ENCODE results near the gene FNDC3B. TPM values are rescaled to one million over a fixed set of nuclear protein-coding genes. Genes with fewer than 3 reads are reported as not detected.
"Not testable (repeated sequence)": the region's sequence is repeated elsewhere in the genome, so short reads cannot be mapped to it uniquely, and the experiment has no call there.

Gene FNDC3B
- total RNA-seq, 2 experiments from 2014 or later: 11.5 to 12.3 TPM

- ATAC-seq: no peak
- peaks cover 7% of the 10 kb centered on the region for H3K4me1 Mint-ChIP-seq (ENCODE audit: low read depth)
- no peaks in the 10 kb centered on the region for H3K27me3 Mint-ChIP-seq (ENCODE audit: low read depth)
- H3K36me3 Mint-ChIP-seq (ENCODE audit: low read depth): peaks cover 3% of the 10 kb centered on the region
- ChIA-PET CTCF (interaction anchor here (0.8 to 3.1 kb wide), 2 partner anchors 14 to 23 kb away, joined by 3 to 13 read pairs; no protein-coding TSS in a partner anchor), POLR2A (interaction anchor here (0.8 kb wide), 1 partner anchor 95 kb away, joined by 3 read pairs; no protein-coding TSS in a partner anchor)
- DNase-seq: no peak
- H3K4me3 Mint-ChIP-seq: no peak overlapping the region
- H3K27ac Mint-ChIP-seq: no peak overlapping the region
- H3K9me3 Mint-ChIP-seq (ENCODE audit: insufficient read depth): no peaks in the 10 kb centered on the region
These were observed 315.6 kb downstream of the FNDC3B start for GRCh38 chr3:172354931-172355499.

- H3K27ac Mint-ChIP-seq: no peak overlapping the region
- ChIA-PET CTCF (interaction anchor here (3.1 kb wide), 1 partner anchor 15 kb away, joined by 13 read pairs; no protein-coding TSS in a partner anchor), POLR2A (no interaction called here)
- DNase-seq (no peak), ATAC-seq (no peak)
- peaks cover 5% of the 10 kb centered on the region for H3K36me3 Mint-ChIP-seq (ENCODE audit: low read depth)
- no peaks in the 10 kb centered on the region for H3K9me3 Mint-ChIP-seq (ENCODE audit: insufficient read depth)
- H3K27me3 Mint-ChIP-seq (ENCODE audit: low read depth): no peaks in the 10 kb centered on the region
- no peak overlapping the region for H3K4me3 Mint-ChIP-seq
- peaks cover 5% of the 10 kb centered on the region for H3K4me1 Mint-ChIP-seq (ENCODE audit: low read depth)
These were observed 316.5 kb downstream of the FNDC3B start for GRCh38 chr3:172355836-172356235.

GRCh38 chr3:172356427-172356826 is 317.0 kb downstream of the FNDC3B start:
- no peaks in the 10 kb centered on the region for H3K4me1 Mint-ChIP-seq (ENCODE audit: low read depth)
- no peak overlapping the region for H3K4me3 Mint-ChIP-seq
- DNase-seq (no peak), ATAC-seq (no peak)
- CTCF ChIA-PET: no interaction called here
- H3K27me3 Mint-ChIP-seq (ENCODE audit: low read depth): no peaks in the 10 kb centered on the region
- H3K27ac Mint-ChIP-seq: no peak overlapping the region
- POLR2A ChIA-PET: no interaction called here
- H3K9me3 Mint-ChIP-seq (ENCODE audit: insufficient read depth): no peaks in the 10 kb centered on the region
- H3K36me3 Mint-ChIP-seq (ENCODE audit: low read depth): peaks cover 5% of the 10 kb centered on the region

DNA sequence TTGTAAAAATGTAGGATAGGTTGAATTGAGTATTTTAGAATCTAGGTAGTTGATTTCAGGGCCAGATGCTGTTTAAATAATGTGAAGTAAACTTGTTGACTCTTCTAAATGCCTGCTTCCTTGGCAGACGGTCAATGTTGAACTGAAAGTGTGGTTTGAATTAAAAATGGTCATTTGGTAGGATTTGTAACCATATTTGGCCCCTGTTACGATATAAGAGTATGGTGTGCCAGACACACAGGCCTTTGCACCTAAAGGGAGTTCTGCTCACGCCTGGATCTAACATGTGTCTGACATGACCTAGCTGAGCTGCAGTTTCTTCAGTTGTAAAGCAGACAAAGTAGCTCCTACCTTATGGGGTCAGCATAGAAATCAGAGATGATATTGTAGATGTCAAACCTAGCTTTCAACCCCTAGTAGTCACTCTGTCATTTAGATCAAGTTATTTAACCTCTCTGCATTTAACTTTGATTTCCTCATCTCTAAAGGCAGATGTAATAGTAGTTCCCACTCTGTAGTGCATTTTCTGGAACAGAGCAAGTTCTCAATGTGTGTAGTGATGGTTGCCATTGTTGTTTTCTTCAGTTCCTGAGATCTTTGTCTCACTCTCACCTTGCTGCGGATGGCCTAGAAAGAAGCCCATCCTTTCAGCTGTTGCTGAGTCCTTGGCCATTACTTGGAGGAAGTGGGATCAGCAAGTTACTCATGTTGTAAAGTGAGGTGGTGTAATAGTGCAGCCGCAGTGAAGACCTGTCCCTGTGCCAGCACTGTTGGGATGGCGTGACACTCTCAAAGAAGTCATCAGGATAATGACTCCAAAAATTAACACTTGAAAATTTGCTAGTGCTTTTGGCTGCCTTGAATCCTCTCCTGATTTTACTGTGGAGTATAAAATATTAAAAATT is 318.7 kb downstream of the FNDC3B start:
- ChIA-PET POLR2A (no interaction called here), CTCF (interaction anchor here (0.9 to 1.5 kb wide), 4 partner anchors 10 to 308 kb away, joined by 3 to 5 read pairs (median 4); no protein-coding TSS in a partner anchor)
- Mint-ChIP-seq H3K4me1 (ENCODE audit: low read depth) (no peaks in the 10 kb centered on the region), H3K27me3 (ENCODE audit: low read depth) (no peaks in the 10 kb centered on the region), H3K36me3 (ENCODE audit: low read depth) (peaks cover 5% of the 10 kb centered on the region), H3K9me3 (ENCODE audit: insufficient read depth) (no peaks in the 10 kb centered on the region), H3K4me3 (no peak overlapping the region), H3K27ac (no peak overlapping the region)
- no peak for ATAC-seq
- DNase-seq: no peak

DNA sequence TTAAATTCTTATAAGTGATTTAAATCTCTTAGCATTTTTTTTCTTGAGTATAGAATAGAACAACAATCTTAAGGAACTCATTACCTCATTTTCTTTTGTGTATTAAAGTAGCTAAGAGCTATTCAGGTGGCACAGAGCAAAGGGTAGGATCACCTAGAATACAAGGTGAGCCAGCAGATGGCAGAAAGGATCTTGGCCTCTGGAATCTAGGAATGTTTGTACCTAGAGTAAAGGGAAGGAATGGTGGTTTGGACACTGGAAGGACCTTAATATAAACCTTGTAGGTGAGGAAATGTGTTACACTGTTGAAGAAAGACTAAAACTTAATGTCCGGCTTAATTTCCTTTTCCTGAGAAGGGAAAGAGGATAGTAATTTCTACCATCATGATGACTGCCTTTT is 319.9 kb downstream of the FNDC3B start:
- peaks cover 5% of the 10 kb centered on the region for H3K36me3 Mint-ChIP-seq (ENCODE audit: low read depth)
- no peaks in the 10 kb centered on the region for H3K27me3 Mint-ChIP-seq (ENCODE audit: low read depth)
- no peaks in the 10 kb centered on the region for H3K9me3 Mint-ChIP-seq (ENCODE audit: insufficient read depth)
- no peaks in the 10 kb centered on the region for H3K4me1 Mint-ChIP-seq (ENCODE audit: low read depth)
- DNase-seq (no peak), ATAC-seq (no peak)
- no peak overlapping the region for H3K27ac Mint-ChIP-seq
- no peak overlapping the region for H3K4me3 Mint-ChIP-seq
- ChIA-PET POLR2A (no interaction called here), CTCF (interaction anchor here (1.5 kb wide), 1 partner anchor 27 kb away, joined by 5 read pairs; no protein-coding TSS in a partner anchor)

- Mint-ChIP-seq H3K36me3 (ENCODE audit: low read depth) (peaks cover 5% of the 10 kb centered on the region), H3K9me3 (ENCODE audit: insufficient read depth) (no peaks in the 10 kb centered on the region), H3K27me3 (ENCODE audit: low read depth) (no peaks in the 10 kb centered on the region), H3K27ac (no peak overlapping the region), H3K4me3 (no peak overlapping the region), H3K4me1 (ENCODE audit: low read depth) (no peaks in the 10 kb centered on the region)
- CTCF ChIA-PET: no interaction called here
- DNase-seq (no peak), ATAC-seq (no peak)
- POLR2A ChIA-PET: no interaction called here
These were observed 320.6 kb downstream of the FNDC3B start for GRCh38 chr3:172359996-172360395.

GRCh38 chr3:172362583-172362982 is 323.2 kb downstream of the FNDC3B start:
- no peak for ATAC-seq
- Mint-ChIP-seq H3K27me3 (ENCODE audit: low read depth) (no peaks in the 10 kb centered on the region), H3K4me1 (ENCODE audit: low read depth) (no peaks in the 10 kb centered on the region), H3K27ac (no peak overlapping the region), H3K4me3 (no peak overlapping the region), H3K36me3 (ENCODE audit: low read depth) (peaks cover 5% of the 10 kb centered on the region), H3K9me3 (ENCODE audit: insufficient read depth) (no peaks in the 10 kb centered on the region)
- ChIA-PET CTCF (interaction anchor here (0.9 to 1.7 kb wide), 2 partner anchors 14 to 21 kb away, joined by 3 to 6 read pairs; no protein-coding TSS in a partner anchor), POLR2A (no interaction called here)
- no peak for DNase-seq

DNA sequence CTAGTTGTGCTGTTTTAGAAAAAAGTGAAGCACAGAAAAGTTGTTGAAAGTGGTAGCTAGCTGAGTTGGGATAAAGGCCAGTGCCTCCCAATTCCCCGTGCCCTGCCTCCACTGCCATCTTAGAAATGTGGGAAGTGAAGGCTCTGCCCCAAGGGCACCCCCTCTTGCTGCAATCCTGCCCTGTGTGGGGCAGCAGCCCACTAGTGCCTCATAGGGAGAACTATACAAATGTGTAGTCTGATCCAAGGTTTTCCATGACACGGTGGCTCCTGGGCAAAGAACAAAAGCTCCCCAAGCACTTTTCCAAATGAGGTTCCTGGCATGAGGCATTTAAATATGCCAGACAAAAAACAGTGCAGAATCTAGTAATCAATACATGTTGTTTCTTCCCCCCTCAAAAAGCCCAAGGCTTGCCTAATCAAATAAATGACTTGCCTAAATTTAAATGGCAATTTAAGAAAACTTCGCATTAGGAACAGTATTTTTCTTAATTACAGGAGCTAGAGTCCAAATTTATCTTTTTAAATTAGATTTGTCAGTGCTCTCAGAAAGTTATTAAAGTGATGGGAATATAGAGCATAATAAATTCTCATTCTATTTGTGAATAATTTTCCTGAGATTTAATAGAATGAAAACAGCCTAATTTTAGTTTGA is 325.1 kb downstream of the FNDC3B start:
- DNase-seq (no peak), ATAC-seq (no peak)
- POLR2A ChIA-PET: no interaction called here
- H3K4me1 Mint-ChIP-seq (ENCODE audit: low read depth): no peaks in the 10 kb centered on the region
- H3K27ac Mint-ChIP-seq: no peak overlapping the region
- CTCF ChIA-PET: interaction anchor here (1.3 kb wide), 1 partner anchor 308 kb away, joined by 3 read pairs; no protein-coding TSS in a partner anchor
- H3K9me3 Mint-ChIP-seq (ENCODE audit: insufficient read depth): no peaks in the 10 kb centered on the region
- no peak overlapping the region for H3K4me3 Mint-ChIP-seq
- H3K27me3 Mint-ChIP-seq (ENCODE audit: low read depth): no peaks in the 10 kb centered on the region
- peaks cover 5% of the 10 kb centered on the region for H3K36me3 Mint-ChIP-seq (ENCODE audit: low read depth)

GRCh38 chr3:172365028-172365567 is 325.7 kb downstream of the FNDC3B start:
- no peak overlapping the region for H3K27ac Mint-ChIP-seq
- ATAC-seq (no peak), DNase-seq (no peak)
- no peaks in the 10 kb centered on the region for H3K4me1 Mint-ChIP-seq (ENCODE audit: low read depth)
- ChIA-PET POLR2A (no interaction called here), CTCF (interaction anchor here (0.6 to 1.3 kb wide), 2 partner anchors 308 to 742 kb away, joined by 3 to 4 read pairs; no protein-coding TSS in a partner anchor)
- H3K9me3 Mint-ChIP-seq (ENCODE audit: insufficient read depth): no peaks in the 10 kb centered on the region
- H3K36me3 Mint-ChIP-seq (ENCODE audit: low read depth): peaks cover 5% of the 10 kb centered on the region
- H3K27me3 Mint-ChIP-seq (ENCODE audit: low read depth): no peaks in the 10 kb centered on the region
- no peak overlapping the region for H3K4me3 Mint-ChIP-seq

- CTCF ChIA-PET: interaction anchor here (1.0 kb wide), 1 partner anchor 26 kb away, joined by 3 read pairs; no protein-coding TSS in a partner anchor
- no peak for DNase-seq
- Mint-ChIP-seq H3K4me3 (no peak overlapping the region), H3K4me1 (ENCODE audit: low read depth) (no peaks in the 10 kb centered on the region), H3K9me3 (ENCODE audit: insufficient read depth) (no peaks in the 10 kb centered on the region), H3K36me3 (ENCODE audit: low read depth) (peaks cover 2% of the 10 kb centered on the region), H3K27me3 (ENCODE audit: low read depth) (no peaks in the 10 kb centered on the region), H3K27ac (no peak overlapping the region)
- POLR2A ChIA-PET: interaction anchor here (0.7 kb wide), 1 partner anchor 978 kb away, joined by 5 read pairs; no protein-coding TSS in a partner anchor
- no peak for ATAC-seq
These were observed 328.1 kb downstream of the FNDC3B start for GRCh38 chr3:172367205-172368105.

DNA sequence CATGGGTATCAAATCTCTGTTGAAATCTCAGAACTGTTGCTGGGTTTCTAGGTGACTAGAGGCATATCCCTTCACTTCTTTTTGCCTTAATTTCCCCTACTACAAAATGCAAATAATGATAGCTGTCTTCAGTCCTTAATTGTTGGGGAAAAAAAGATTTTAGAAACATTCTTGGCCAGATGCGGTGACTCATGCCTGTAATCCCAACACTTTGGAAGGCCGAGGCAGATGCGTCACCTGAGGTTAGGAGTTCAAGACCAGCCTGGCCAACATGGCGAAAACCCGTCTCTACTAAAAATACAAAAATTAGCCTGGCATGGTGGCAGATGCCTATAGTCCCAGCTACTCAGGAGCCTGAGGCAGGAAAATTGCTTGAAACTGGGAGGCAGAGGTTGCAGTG is 329.2 kb downstream of the FNDC3B start:
- POLR2A ChIA-PET, H3K27ac Mint-ChIP-seq: not testable (repeated sequence)

More for the DNA sequence above, 329.2 kb downstream of the FNDC3B start:
- CTCF ChIA-PET; H3K27me3 Mint-ChIP-seq (ENCODE audit: low read depth); H3K4me1 Mint-ChIP-seq (ENCODE audit: low read depth); H3K4me3 Mint-ChIP-seq; H3K9me3 Mint-ChIP-seq (ENCODE audit: insufficient read depth); ATAC-seq; DNase-seq; H3K36me3 Mint-ChIP-seq (ENCODE audit: low read depth): not testable (repeated sequence)

Data from activated CD8-positive, alpha-beta T cell treated with anti-CD3 and anti-CD28 coated beads, Interleukin-2, amount 10 ng/mL, durations not matched to agents 7 days and 5 days (primary cell).